Right cardiac atrium (tissue), 5 donors: ENCODE data around the gene TPRKB. TPM values are rescaled to one million over a fixed set of nuclear protein-coding genes. Genes with fewer than 3 reads are reported as not detected.
"Not testable (repeated sequence)": the region's sequence is repeated elsewhere in the genome, so short reads cannot be mapped to it uniquely, and the experiment has no call there.

Experiments
- ATAC-seq, 2 donors: fragments of 200-7000 bp; cut with Tn5 transposase; one replicate each; pipeline versions ENCODE4 v1.8.0 to v1.9.1; 2020; ENCODE audit warnings: moderate library complexity in 2 of 2, mild to moderate bottlenecking in 1 of 2
- DNase-seq, 3 donors: peaks; one replicate each; pipeline ENCODE4 v3.0.0-alpha.2; 2020
- H3K27ac ChIP-seq: one replicate; pipeline ENCODE4 v1.5.1; 2013; ENCODE audit warnings: mild to moderate bottlenecking, low read length, control low read depth, moderate library complexity
- H3K27me3 ChIP-seq: one replicate; pipeline ENCODE4 v1.6.1; 2013; ENCODE audit not compliant: control insufficient read depth, insufficient read depth
- H3K4me1 ChIP-seq: one replicate; pipeline ENCODE4 v1.6.1; 2013; ENCODE audit warnings: low read length; ENCODE audit not compliant: control insufficient read depth, insufficient read depth
- H3K4me3 ChIP-seq: one replicate; pipeline ENCODE4 v1.5.1; 2013; ENCODE audit warnings: low read length, control low read depth
- H3K9me3 ChIP-seq: one replicate; pipeline ENCODE4 v1.6.1; 2013; ENCODE audit warnings: low read length; ENCODE audit not compliant: control insufficient read depth
- WGBS: extraction: QIAGEN DNeasy Blood & Tissue Kit; methylation state at CpG from one replicate; pipeline ENCODE4 v1.1.7; 2013; 5-methylcytosine and 5-hydroxymethylcytosine counted together
- intact Hi-C, 4 donors: fragments of 100-400 bp; cut with DNase I; formaldehyde crosslinking; loops; one replicate each; pipeline versions ENCODE4 v1.11.0 to v1.14.0; 2022 to 2023
- polyA plus RNA-seq: library from polyadenylated mRNA; stranded (reverse); fragments of 200-250 nt; gene quantifications from one replicate; pipeline ENCODE4 v1.2.3, GENCODE V29; 2013
- total RNA-seq, 4 donors: library from RNA; stranded (reverse); fragmentation: NEBNext Ultra II Directional; extraction: Animal tissue kit (Norgen Biotek cat#: 25700); gene quantifications; one replicate each; pipeline ENCODE4 v1.2.1, GENCODE V29; 2021
- donor health status: healthy with polysubstance abuse.
- donor health status: DM: no; HTN: yes; CAD: no.
- donor health status: DM: no; HTN: no; CAD: no.
- donor health status: DM: no; HTN: yes; CAD: no; lungs with severe emphysema.
- donor health status: DM: yes; HTN: yes; CAD: no.

TPRKB gene
- total and polyA plus RNA-seq, 5 donors, result 19.2 to 74.1 (median 28.9) TPM

- H3K9me3 ChIP-seq, result no peaks in the 10 kb centered on the region
- no peaks in the 10 kb centered on the region for H3K27me3 ChIP-seq
- no peak for ATAC-seq
- WGBS, result 88% methylated on average over 3 of the region's 3 CpGs
- H3K4me1 ChIP-seq, result no peaks in the 10 kb centered on the region
- H3K27ac ChIP-seq, result no peak overlapping the region
- no peak for DNase-seq
- intact Hi-C loops, result loop anchor here in 1 of 4 donors (10.0 kb wide), 1 partner anchor 86 kb away; no protein-coding TSS in a partner anchor
- H3K4me3 ChIP-seq, result no peak overlapping the region
These were observed 33.6 kb upstream of the TPRKB start for GRCh38 chr2:73770725-73771124.

GRCh38 chr2:73766994-73767393, 29.8 kb upstream of the TPRKB start:
- Histone ChIP-seq H3K4me1 (no peaks in the 10 kb centered on the region), H3K4me3 (no peak overlapping the region), H3K9me3 (no peaks in the 10 kb centered on the region), H3K27ac (no peak overlapping the region), H3K27me3 (no peaks in the 10 kb centered on the region)
- DNase-seq (no peak), ATAC-seq (no peak)
- 89% methylated on average over 4 of the region's 4 CpGs for WGBS
- intact Hi-C loops, result no loop called here

GRCh38 chr2:73766349-73766748, 29.2 kb upstream of the TPRKB start:
- no peak for ATAC-seq
- intact Hi-C loops, result no loop called here
- H3K9me3 ChIP-seq, result no peaks in the 10 kb centered on the region
- no peaks in the 10 kb centered on the region for H3K27me3 ChIP-seq
- no peaks in the 10 kb centered on the region for H3K4me1 ChIP-seq
- no peak for DNase-seq
- WGBS, result 97% methylated on average over 1 of the region's 1 CpG
- no peak overlapping the region for H3K27ac ChIP-seq
- no peak overlapping the region for H3K4me3 ChIP-seq

GRCh38 chr2:73764945-73765344, 27.8 kb upstream of the TPRKB start:
- Histone ChIP-seq H3K4me3 (no peak overlapping the region), H3K27me3 (no peaks in the 10 kb centered on the region), H3K27ac (no peak overlapping the region), H3K9me3 (no peaks in the 10 kb centered on the region), H3K4me1 (peaks cover 6% of the 10 kb centered on the region)
- WGBS, result 100% methylated on average over 1 of the region's 1 CpG
- DNase-seq, result no peak
- no peak for ATAC-seq
- intact Hi-C loops, result no loop called here

- WGBS, result 63% methylated on average over 1 of the region's 1 CpG
- no peak overlapping the region for H3K4me3 ChIP-seq
These were observed 25.4 kb upstream of the TPRKB start for GRCh38 chr2:73762571-73762970.

GRCh38 chr2:73759904-73760303, 22.8 kb upstream of the TPRKB start:
- 81% methylated on average over 2 of the region's 2 CpGs for WGBS
- Histone ChIP-seq H3K27ac (no peak overlapping the region), H3K4me1 (peaks cover 9% of the 10 kb centered on the region), H3K9me3 (no peaks in the 10 kb centered on the region), H3K4me3 (no peak overlapping the region), H3K27me3 (no peaks in the 10 kb centered on the region)
- intact Hi-C loops, result no loop called here
- ATAC-seq (peak in 1 of 2 donors; percentile 16), DNase-seq (no peak)

More at GRCh38 chr2:73762571-73762970, 25.4 kb upstream of the TPRKB start:
- no peak for DNase-seq
- Histone ChIP-seq H3K27ac (no peak overlapping the region), H3K9me3 (no peaks in the 10 kb centered on the region), H3K27me3 (no peaks in the 10 kb centered on the region), H3K4me1 (peaks cover 9% of the 10 kb centered on the region)
- intact Hi-C loops, result no loop called here
- ATAC-seq, result no peak

- Histone ChIP-seq H3K4me1 (peaks cover 9% of the 10 kb centered on the region), H3K9me3 (no peaks in the 10 kb centered on the region), H3K4me3 (no peak overlapping the region), H3K27ac (peak overlapping the region; percentile 50), H3K27me3 (no peaks in the 10 kb centered on the region)
- DNase-seq (no peak), ATAC-seq (peak; percentile 88 to 92)
- intact Hi-C loops, result no loop called here
- 9% methylated on average over 3 of the region's 3 CpGs for WGBS
These were observed 22.2 kb upstream of the TPRKB start for GRCh38 chr2:73759285-73759764.

GRCh38 chr2:73754332-73754731, 17.2 kb upstream of the TPRKB start:
- H3K27ac ChIP-seq, intact Hi-C loops, DNase-seq, H3K27me3 ChIP-seq, ATAC-seq, H3K4me1 ChIP-seq, H3K9me3 ChIP-seq, H3K4me3 ChIP-seq: not testable (repeated sequence)
- WGBS, result 88% methylated on average over 7 of the region's 7 CpGs

GRCh38 chr2:73749314-73749713, 12.2 kb upstream of the TPRKB start:
- no peak overlapping the region for H3K4me3 ChIP-seq
- no peak for DNase-seq
- ATAC-seq, result no peak
- WGBS, result 94% methylated on average over 2 of the region's 2 CpGs
- H3K4me1 ChIP-seq, result no peaks in the 10 kb centered on the region
- intact Hi-C loops, result no loop called here
- H3K9me3 ChIP-seq, result no peaks in the 10 kb centered on the region
- H3K27me3 ChIP-seq, result no peaks in the 10 kb centered on the region
- no peak overlapping the region for H3K27ac ChIP-seq

- WGBS, result 84% methylated on average over 3 of the region's 3 CpGs
- intact Hi-C loops, result no loop called here
These were observed 9.7 kb upstream of the TPRKB start for GRCh38 chr2:73746877-73747208.

GRCh38 chr2:73746015-73746876, 9.1 kb upstream of the TPRKB start:
- Histone ChIP-seq H3K27me3 (no peaks in the 10 kb centered on the region), H3K27ac (no peak overlapping the region), H3K4me1 (no peaks in the 10 kb centered on the region), H3K4me3 (no peak overlapping the region), H3K9me3 (no peaks in the 10 kb centered on the region)
- ATAC-seq, result peak in 1 of 2 donors; percentile 47
- no peak for DNase-seq
- WGBS, result 88% methylated on average over 11 of the region's 11 CpGs
- intact Hi-C loops, result no loop called here

More at GRCh38 chr2:73746877-73747208, 9.7 kb upstream of the TPRKB start:
- ATAC-seq (no peak), DNase-seq (no peak)
- Histone ChIP-seq H3K4me1 (no peaks in the 10 kb centered on the region), H3K9me3 (no peaks in the 10 kb centered on the region), H3K4me3 (no peak overlapping the region), H3K27ac (no peak overlapping the region), H3K27me3 (no peaks in the 10 kb centered on the region)
